H1 (cell line): ENCODE measurements around the gene HNF1A. TPM values are rescaled to one million over a fixed set of nuclear protein-coding genes. Genes with fewer than 3 reads are reported as not detected.
A peak's percentile ranks its signal among the peaks of the same experiment; 100 is the strongest.

Source experiments
- CTCF ChIA-PET: fragments of 300-600 bp; sonication (Branson Sonifier 250); formaldehyde crosslinking; loops from one replicate; lab custom pipeline; 2021; ENCODE audit not compliant: partially characterized antibody; lab: Charles Lee
- POLR2A ChIA-PET: fragments of 300-600 bp; sonication (Branson Sonifier 250); formaldehyde crosslinking; loops from one replicate; lab custom pipeline; 2021; ENCODE audit warnings: inconsistent platforms; ENCODE audit not compliant: partially characterized antibody; lab: Charles Lee
- DNase-seq, 2 experiments: peaks; one replicate each; pipeline versions ENCODE4 v3.0.0 to v3.0.0-alpha.2; 2010 to 2022; ENCODE audit warnings: low spot score in 2 of 2, low read depth in 1 of 2, mixed read lengths in 1 of 2
- FAIRE-seq: peaks from 2 replicates; lab custom pipeline; 2011; peaks lifted over from hg19 to GRCh38; lab: Jason Lieb, UNC
- H2AFZ ChIP-seq: 2 replicates; pipeline ENCODE4 v1.8.1; 2012; ENCODE audit warnings: low read length, inconsistent platforms
- H2AK5ac ChIP-seq: 2 replicates; pipeline ENCODE4 v1.6.1; 2013; ENCODE audit warnings: low read depth, low read length
- H2BK120ac ChIP-seq: replicated peaks from 2 replicates; pipeline ENCODE3; 2013; ENCODE audit warnings: low read depth, low read length, inconsistent platforms
- H2BK12ac ChIP-seq: 2 replicates; pipeline ENCODE4 v1.6.1; 2013; ENCODE audit warnings: low read depth, low read length
- H2BK15ac ChIP-seq: 2 replicates; pipeline ENCODE4 v1.6.1; 2013; ENCODE audit warnings: low read length
- H2BK20ac ChIP-seq: 2 replicates; pipeline ENCODE4 v1.6.1; 2013; ENCODE audit warnings: low read length
- H2BK5ac ChIP-seq: 2 replicates; pipeline ENCODE4 v1.6.1; 2013; ENCODE audit warnings: low read depth, low read length
- H3K14ac ChIP-seq: 2 replicates; pipeline ENCODE4 v1.6.1; 2013; ENCODE audit warnings: inconsistent platforms; ENCODE audit not compliant: insufficient read length
- H3K18ac ChIP-seq: 2 replicates; pipeline ENCODE4 v1.6.1; 2013; ENCODE audit warnings: low read length; ENCODE audit errors: extremely low read depth
- H3K23ac ChIP-seq: 2 replicates; pipeline ENCODE4 v1.6.1; 2013; ENCODE audit warnings: inconsistent platforms; ENCODE audit not compliant: insufficient read length
- H3K23me2 ChIP-seq: 2 replicates; pipeline ENCODE4 v1.6.1; 2013; ENCODE audit warnings: low read depth, low read length
- H3K27ac ChIP-seq: 2 replicates; pipeline ENCODE4 v1.6.1; 2011; ENCODE audit warnings: low read depth, low read length, inconsistent platforms
- H3K27me3 ChIP-seq, 4 experiments: replicated peaks in 1 of 4; 1 replicate in 1 of 4; 2 replicates in 3 of 4; pipeline versions ENCODE4 v1.6.1 to v1.8.1; 2011 to 2013; ENCODE audit warnings: low read length in 3 of 4, mild to moderate bottlenecking in 3 of 4, inconsistent platforms in 2 of 4, mixed read lengths in 2 of 4, moderate library complexity in 1 of 4; ENCODE audit not compliant: control insufficient read depth in 3 of 4, insufficient read depth in 3 of 4; ENCODE audit errors: extremely low read depth in 1 of 4
- H3K36me3 ChIP-seq, 4 experiments: 2 replicates each; pipeline versions ENCODE4 v1.6.1 to v1.8.1; 2011 to 2013; ENCODE audit warnings: mild to moderate bottlenecking in 4 of 4, low read length in 3 of 4, moderate library complexity in 2 of 4, control low read depth in 1 of 4, inconsistent platforms in 1 of 4; ENCODE audit not compliant: insufficient read depth in 4 of 4, control insufficient read depth in 2 of 4
- H3K4ac ChIP-seq: replicated peaks from 2 replicates; pipeline ENCODE3; 2013; ENCODE audit warnings: low read length, low read depth, mixed read lengths, inconsistent platforms; ENCODE audit not compliant: insufficient read length
- H3K4me1 ChIP-seq, 4 experiments: replicated peaks in 1 of 4; 1 replicate in 1 of 4; 2 replicates in 3 of 4; pipeline versions ENCODE4 v1.6.1 to v1.8.1; 2011 to 2013; ENCODE audit warnings: low read length in 3 of 4, inconsistent platforms in 2 of 4, mixed read lengths in 1 of 4; ENCODE audit not compliant: insufficient read depth in 4 of 4, control insufficient read depth in 3 of 4
- H3K4me2 ChIP-seq, 2 experiments: 2 replicates each; pipeline versions ENCODE4 v1.6.1 to v1.8.1; 2011 to 2013; ENCODE audit warnings: low read depth in 2 of 2, low read length in 2 of 2, control low read depth in 1 of 2, inconsistent platforms in 1 of 2, mild to moderate bottlenecking in 1 of 2; ENCODE audit not compliant: insufficient read depth in 1 of 2
- H3K4me3 ChIP-seq, 4 experiments: fragments of 200-600, 300-600 bp in 1 of 4; sonication (generic), shearing (Covaris generic), sonication (Bioruptor Twin) in 1 of 4; 2 replicates each; pipeline versions ENCODE4 v1.5.1 to v1.8.1; 2011 to 2016; ENCODE audit warnings: low read length in 4 of 4, low read depth in 3 of 4, control low read depth in 2 of 4, inconsistent platforms in 2 of 4, mild to moderate bottlenecking in 2 of 4, mixed read lengths in 1 of 4, moderate library complexity in 1 of 4; ENCODE audit not compliant: insufficient read depth in 2 of 4; ENCODE audit errors: extremely low read depth in 1 of 4
- H3K56ac ChIP-seq: replicated peaks from 2 replicates; pipeline ENCODE3; 2013; ENCODE audit warnings: low read depth, mild to moderate bottlenecking, mixed read lengths, low read length, inconsistent platforms; ENCODE audit not compliant: insufficient read length
- H3K79me1 ChIP-seq: 2 replicates; pipeline ENCODE4 v1.6.1; 2013; ENCODE audit warnings: low read depth, low read length, control low read depth
- H3K79me2 ChIP-seq, 2 experiments: 2 replicates each; pipeline versions ENCODE4 v1.6.1 to v1.8.1; 2012 to 2013; ENCODE audit warnings: low read length in 2 of 2, mild to moderate bottlenecking in 2 of 2, inconsistent platforms in 1 of 2; ENCODE audit not compliant: insufficient read depth in 2 of 2, control insufficient read depth in 1 of 2
- H3K9ac ChIP-seq, 4 experiments: replicated peaks in 1 of 4; 1 replicate in 1 of 4; 2 replicates in 3 of 4; pipeline versions ENCODE4 v1.6.1 to v1.8.1; 2011 to 2013; ENCODE audit warnings: low read depth in 3 of 4, low read length in 3 of 4, control low read depth in 2 of 4, mild to moderate bottlenecking in 2 of 4, moderate library complexity in 2 of 4, inconsistent platforms in 1 of 4; ENCODE audit errors: extremely low read depth in 1 of 4
- H3K9me3 ChIP-seq, 2 experiments: 2 replicates each; pipeline versions ENCODE4 v1.6.1 to v1.8.1; 2012 to 2013; ENCODE audit warnings: mild to moderate bottlenecking in 2 of 2, moderate library complexity in 2 of 2, control low read depth in 1 of 2, inconsistent platforms in 1 of 2, low read depth in 1 of 2, low read length in 1 of 2, mixed read lengths in 1 of 2; ENCODE audit not compliant: insufficient read depth in 2 of 2
- H4K20me1 ChIP-seq, 2 experiments: replicated peaks in 1 of 2; 2 replicates each; pipeline versions ENCODE3 to v1.8.1; 2011 to 2013; ENCODE audit warnings: inconsistent platforms in 2 of 2, low read length in 2 of 2, mild to moderate bottlenecking in 1 of 2; ENCODE audit not compliant: insufficient read depth in 2 of 2, control insufficient read depth in 1 of 2
- H4K5ac ChIP-seq: 2 replicates; pipeline ENCODE4 v1.6.1; 2013; ENCODE audit warnings: low read length, low read depth, mixed read lengths, inconsistent platforms; ENCODE audit not compliant: insufficient read length
- H4K8ac ChIP-seq: 2 replicates; pipeline ENCODE4 v1.8.0; 2013; ENCODE audit warnings: mild to moderate bottlenecking, moderate library complexity, low read length, inconsistent platforms; ENCODE audit not compliant: insufficient read depth; ENCODE audit errors: extremely low read depth
- H4K91ac ChIP-seq: replicated peaks from 2 replicates; pipeline ENCODE3; 2013; ENCODE audit warnings: low read length, mixed read lengths, inconsistent platforms; ENCODE audit not compliant: insufficient read length
- CHD2 ChIP-seq: IDR thresholded peaks from 2 replicates; pipeline ENCODE4 v1.6.1; 2012; ENCODE audit warnings: low read length, improper control_type of control experiment
- GABPA ChIP-seq: IDR thresholded peaks from 2 replicates; pipeline ENCODE4 v1.6.1; 2011; ENCODE audit warnings: mild to moderate bottlenecking, low read length, moderate library complexity, borderline replicate concordance; ENCODE audit not compliant: insufficient read depth
- PHF8 ChIP-seq: fragments of 200-600 bp; sonication (generic); conservative IDR thresholded peaks from 2 replicates; pipeline ENCODE4 v1.7.1; 2012; ENCODE audit warnings: low read depth, mild to moderate bottlenecking, inconsistent platforms, low read length, moderate library complexity
- RNF2 ChIP-seq: fragments of 200-900, 300-1000 bp; sonication (generic); IDR thresholded peaks from 2 replicates; pipeline ENCODE4 v1.7.1; 2016; ENCODE audit warnings: borderline replicate concordance, low read depth, mild to moderate bottlenecking, antibody characterized with exemption, low read length; ENCODE audit not compliant: poor library complexity, severe bottlenecking; ENCODE audit errors: missing control alignments
- WGBS, 2 experiments: shearing (Covaris generic) in 1 of 2; methylation state at CpG; one replicate each; pipeline versions ENCODE4 v1.1.6 to v1.1.7; 2013 to 2015; ENCODE audit warnings: low lambda C conversion rate in 2 of 2, mixed read lengths in 2 of 2, inconsistent platforms in 1 of 2, low coverage in 1 of 2, missing lambda C conversion rate in 1 of 2; ENCODE audit not compliant: insufficient replicate concordance in 2 of 2, insufficient coverage in 1 of 2, insufficient read length in 1 of 2; ENCODE audit errors: extremely low coverage in 1 of 2, missing lambda C conversion rate in 1 of 2; 5-methylcytosine and 5-hydroxymethylcytosine counted together
- long read RNA-seq, 2 experiments: library from RNA in 1 of 2; library from capped mRNA in 1 of 2; stranded (forward); transcript quantifications; one replicate each; pipeline ENCODE4 v2.0.0, GENCODE V29; 2021; ENCODE audit warnings: inconsistent platforms in 1 of 2
- polyA minus RNA-seq, 3 experiments: library from RNA; depleted of rRNA, polyadenylated mRNA; stranded (reverse); fragments of >200 nt; gene quantifications; 1 replicate in 2 of 3; 2 replicates in 1 of 3; pipeline ENCODE4 v1.2.3, GENCODE V29; 2011
- polyA plus RNA-seq, 7 experiments: library from polyadenylated mRNA; depleted of rRNA in 3 of 7; stranded (reverse) in 5 of 7; unstranded in 2 of 7; fragments of >200 nt in 5 of 7; fragments of 200-250 nt in 2 of 7; gene quantifications; 1 replicate in 5 of 7; 2 replicates in 1 of 7; 4 replicates in 1 of 7; pipeline versions ENCODE4 v1.2.1 to v1.2.3, GENCODE V29; 2011 to 2013; ENCODE audit warnings: missing spikeins in 2 of 7, mixed read lengths in 2 of 7
- total RNA-seq: library from RNA; stranded (reverse); fragmentation: NEBNext Ultra II Directional; extraction: Animal tissue kit (Norgen Biotek cat#: 25700); gene quantifications from 2 replicates; pipeline ENCODE4 v1.2.1, GENCODE V29; 2021
- TF ChIP-seq, protein P1 (sequence below): IDR thresholded peaks from 2 replicates; pipeline ENCODE4 v1.6.1; 2012; ENCODE audit warnings: inconsistent platforms
- TF ChIP-seq, protein P2 (sequence below): IDR thresholded peaks from 2 replicates; pipeline ENCODE4 v1.6.1; 2012; ENCODE audit warnings: low read length, inconsistent platforms

HNF1A gene
- total RNA-seq (not detected in 2 replicates), polyA plus RNA-seq (2011; rRNA removed) (0.02 TPM in 1 of 2 replicates, not detected in the other), polyA minus RNA-seq (2011; rRNA and poly(A)+ RNA removed) (not detected in 2 replicates)
- 0.08 TPM for polyA plus RNA-seq (2011; cell fraction: cytosol; rRNA removed)
- not detected for polyA plus RNA-seq (2011; cell fraction: nucleus; rRNA removed)
- polyA plus RNA-seq (2012, experiment 1 of 2) = 0.50 TPM in 1 of 4 replicates, not detected in the others
- not detected for polyA plus RNA-seq (2012, experiment 2 of 2)
- 0.02 TPM for polyA plus RNA-seq (2013, experiment 1 of 2)
- polyA plus RNA-seq (2013, experiment 2 of 2) = not detected
- polyA minus RNA-seq (2011; cell fraction: cytosol; rRNA and poly(A)+ RNA removed) = not detected
- not detected for polyA minus RNA-seq (2011; cell fraction: nucleus; rRNA and poly(A)+ RNA removed)
- long read RNA-seq, experiment 1 = 0 reads
- long read RNA-seq, experiment 2 = 0 reads

DNA sequence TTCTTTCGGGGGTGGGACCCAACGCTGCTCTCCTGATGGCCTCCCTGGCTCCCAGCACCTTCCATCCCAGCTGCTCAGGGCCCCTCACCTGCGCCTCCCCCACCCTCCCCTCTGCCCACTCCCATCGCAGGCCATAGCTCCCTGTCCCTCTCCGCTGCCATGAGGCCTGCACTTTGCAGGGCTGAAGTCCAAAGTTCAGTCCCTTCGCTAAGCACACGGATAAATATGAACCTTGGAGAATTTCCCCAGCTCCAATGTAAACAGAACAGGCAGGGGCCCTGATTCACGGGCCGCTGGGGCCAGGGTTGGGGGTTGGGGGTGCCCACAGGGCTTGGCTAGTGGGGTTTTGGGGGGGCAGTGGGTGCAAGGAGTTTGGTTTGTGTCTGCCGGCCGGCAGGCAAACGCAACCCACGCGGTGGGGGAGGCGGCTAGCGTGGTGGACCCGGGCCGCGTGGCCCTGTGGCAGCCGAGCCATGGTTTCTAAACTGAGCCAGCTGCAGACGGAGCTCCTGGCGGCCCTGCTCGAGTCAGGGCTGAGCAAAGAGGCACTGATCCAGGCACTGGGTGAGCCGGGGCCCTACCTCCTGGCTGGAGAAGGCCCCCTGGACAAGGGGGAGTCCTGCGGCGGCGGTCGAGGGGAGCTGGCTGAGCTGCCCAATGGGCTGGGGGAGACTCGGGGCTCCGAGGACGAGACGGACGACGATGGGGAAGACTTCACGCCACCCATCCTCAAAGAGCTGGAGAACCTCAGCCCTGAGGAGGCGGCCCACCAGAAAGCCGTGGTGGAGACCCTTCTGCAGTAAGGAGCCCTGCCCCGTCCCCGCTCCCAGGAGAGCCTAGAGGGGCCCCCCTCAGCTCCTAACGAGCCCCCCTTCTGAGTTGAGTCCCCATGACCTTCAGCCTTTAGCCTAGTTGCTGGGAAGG is at the start of gene HNF1A:
HNF1A (plus strand) TSS at position 248 of the 924 bp plus-strand sequence; CDS start at position 474, 226 bp downstream.
- H3K79me2 ChIP-seq = no peaks in the 10 kb centered on the region
- no peak within 1 kb of the TSS for H2BK15ac ChIP-seq
- H2AFZ ChIP-seq = no peak within 1 kb of the TSS; the same call in 1 of the 2 replicates
- no peak within 1 kb of the TSS for H3K18ac ChIP-seq
- DNase-seq = no peak
- no peak for FAIRE-seq
- H4K5ac ChIP-seq = no peak within 1 kb of the TSS
- no peak within 1 kb of the TSS for H2AK5ac ChIP-seq
- H3K14ac ChIP-seq = no peak within 1 kb of the TSS
- H3K4ac ChIP-seq = peak within 1 kb of the TSS; percentile 69
- no peak within 1 kb of the TSS for H3K56ac ChIP-seq
- ChIA-PET CTCF (interaction anchor here (0.6 to 2.9 kb wide), 11 partner anchors 22 to 395 kb away, joined by 3 to 24 read pairs (median 3); no protein-coding TSS in a partner anchor), POLR2A (interaction anchor here (0.9 to 1.1 kb wide), 2 partner anchors 18 to 38 kb away, joined by 3 read pairs; partner anchors contain the start of gene C12orf43)
- H2BK20ac ChIP-seq = 0 out of 2 replicates have a peak within 1 kb of the TSS, but pooled peaks have one; percentile 21
- no peaks in the 10 kb centered on the region for H3K23me2 ChIP-seq
- no peaks in the 10 kb centered on the region for H3K79me1 ChIP-seq
- H2BK12ac ChIP-seq = no peak within 1 kb of the TSS
- no peaks in the 10 kb centered on the region for H3K27me3 ChIP-seq
- no peak within 1 kb of the TSS for H2BK5ac ChIP-seq
- H3K4me3 ChIP-seq = no peak within 1 kb of the TSS
- H4K8ac ChIP-seq = 0 out of 2 replicates have a peak within 1 kb of the TSS, but pooled peaks have one; percentile 40
- H4K91ac ChIP-seq = no peak within 1 kb of the TSS
- H4K20me1 ChIP-seq = no peaks in the 10 kb centered on the region
- 95% methylated on average over 22 of the region's 40 CpGs; no CpG with 5 or more reads in 1 of the 2 experiments for WGBS, 2 experiments
- peaks cover 0 to 5% (median 1%) of the 10 kb centered on the region in 4 experiments; a peak in 3 of 7 replicates for H3K4me1 ChIP-seq
- H3K23ac ChIP-seq = no peak within 1 kb of the TSS
- no peak within 1 kb of the TSS for H3K4me2 ChIP-seq
- no peak within 1 kb of the TSS for H3K27ac ChIP-seq
- no peak within 1 kb of the TSS for H3K9ac ChIP-seq
- no peak within 1 kb of the TSS for H2BK120ac ChIP-seq
- H3K9me3 ChIP-seq = no peaks in the 10 kb centered on the region
- no peaks in the 10 kb centered on the region for H3K36me3 ChIP-seq
- TF ChIP-seq PHF8 = no peak
- no peak for TF ChIP-seq GABPA
- TF ChIP-seq, protein P1, sequence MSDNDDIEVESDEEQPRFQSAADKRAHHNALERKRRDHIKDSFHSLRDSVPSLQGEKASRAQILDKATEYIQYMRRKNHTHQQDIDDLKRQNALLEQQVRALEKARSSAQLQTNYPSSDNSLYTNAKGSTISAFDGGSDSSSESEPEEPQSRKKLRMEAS = no peak
- TF ChIP-seq CHD2 = no peak
- no peak for TF ChIP-seq RNF2
- TF ChIP-seq, protein P2, sequence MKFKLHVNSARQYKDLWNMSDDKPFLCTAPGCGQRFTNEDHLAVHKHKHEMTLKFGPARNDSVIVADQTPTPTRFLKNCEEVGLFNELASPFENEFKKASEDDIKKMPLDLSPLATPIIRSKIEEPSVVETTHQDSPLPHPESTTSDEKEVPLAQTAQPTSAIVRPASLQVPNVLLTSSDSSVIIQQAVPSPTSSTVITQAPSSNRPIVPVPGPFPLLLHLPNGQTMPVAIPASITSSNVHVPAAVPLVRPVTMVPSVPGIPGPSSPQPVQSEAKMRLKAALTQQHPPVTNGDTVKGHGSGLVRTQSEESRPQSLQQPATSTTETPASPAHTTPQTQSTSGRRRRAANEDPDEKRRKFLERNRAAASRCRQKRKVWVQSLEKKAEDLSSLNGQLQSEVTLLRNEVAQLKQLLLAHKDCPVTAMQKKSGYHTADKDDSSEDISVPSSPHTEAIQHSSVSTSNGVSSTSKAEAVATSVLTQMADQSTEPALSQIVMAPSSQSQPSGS = no peak
